ENCODE results near the gene RUBCNL. TPM values are rescaled to one million over a fixed set of nuclear protein-coding genes. Genes with fewer than 3 reads are reported as not detected.

Gene RUBCNL
- polyA plus RNA-seq, 1 donor (not counting 4 experiments of a cell fraction or from before 2014, with no cell fraction given): 0.12 TPM

GRCh38 chr13:46401432-46401831, 14.4 kb upstream of the RUBCNL start:
- no peak overlapping the region for H3K4me3 ChIP-seq (ENCODE audit: control insufficient read depth in 2 of 3, extremely low read depth in 1 of 3, insufficient read depth in 2 of 3, low read depth in 1 of 3, low read length in 3 of 3)
- H3K27me3 ChIP-seq (ENCODE audit: control insufficient read depth, extremely low read depth, insufficient read depth, low read length): peaks cover 4% of the 10 kb centered on the region
- dilution Hi-C loops (cut with MboI; ENCODE audit: extremely low pct_ligation_motif_present, low sequenced_read_pairs): no loop called here
- no peak for FAIRE-seq
- no peaks in the 10 kb centered on the region for H3K36me3 ChIP-seq (ENCODE audit: control insufficient read depth in 2 of 2, extremely low read depth in 1 of 2, insufficient read depth in 2 of 2, low read length in 2 of 2)
- no peak overlapping the region for H3K27ac ChIP-seq (ENCODE audit: control insufficient read depth, insufficient read depth, low read length)
- no peaks in the 10 kb centered on the region for H4K20me1 ChIP-seq (ENCODE audit: control insufficient read depth, extremely low read depth, insufficient read depth, low read length)
- H3K4me2 ChIP-seq (ENCODE audit: control insufficient read depth, extremely low read depth, insufficient read depth, low read depth, low read length): no peak overlapping the region
- no peaks in the 10 kb centered on the region for H3K9me3 ChIP-seq (ENCODE audit: control insufficient read depth, low read depth, low read length)
- DNase-seq (ENCODE audit: low read depth, low spot score): no peak
- no peaks in the 10 kb centered on the region for H3K4me1 ChIP-seq (ENCODE audit: control insufficient read depth, extremely low read depth, insufficient read depth, low read length)
- no peak overlapping the region for H2AFZ ChIP-seq (ENCODE audit: control insufficient read depth, low read length)
- H3K79me2 ChIP-seq (ENCODE audit: control insufficient read depth, insufficient read depth, low read length): no peaks in the 10 kb centered on the region
- TF ChIP-seq EZH2 (IDR thresholded peaks at IDR 0.05; ENCODE audit: low read length) (no peak), CTCF (optimal IDR thresholded peaks at IDR 0.05 in 1 of 3, IDR thresholded peaks at IDR 0.05 in 1 of 3, conservative IDR thresholded peaks at IDR 0.05 in 1 of 3; ENCODE audit: extremely low read depth in 1 of 3, insufficient read depth in 2 of 3, low read length in 3 of 3) (no peak)
- H3K9ac ChIP-seq (ENCODE audit: control insufficient read depth, extremely low read depth, insufficient read depth, low read length): no peak overlapping the region
- no peaks in the 10 kb centered on the region for H3K9me1 ChIP-seq (ENCODE audit: control insufficient read depth, extremely low read depth, insufficient read depth, low read length)

- Histone ChIP-seq H3K9ac (ENCODE audit: control insufficient read depth, extremely low read depth, insufficient read depth, low read length) (no peak overlapping the region), H3K27me3 (ENCODE audit: control insufficient read depth, extremely low read depth, insufficient read depth, low read length) (no peaks in the 10 kb centered on the region), H4K20me1 (ENCODE audit: control insufficient read depth, extremely low read depth, insufficient read depth, low read length) (no peaks in the 10 kb centered on the region), H3K9me3 (ENCODE audit: control insufficient read depth, low read depth, low read length) (no peaks in the 10 kb centered on the region), H3K27ac (ENCODE audit: control insufficient read depth, insufficient read depth, low read length) (no peak overlapping the region), H3K9me1 (ENCODE audit: control insufficient read depth, extremely low read depth, insufficient read depth, low read length) (no peaks in the 10 kb centered on the region), H3K4me3 (ENCODE audit: control insufficient read depth in 2 of 3, extremely low read depth in 1 of 3, insufficient read depth in 2 of 3, low read depth in 1 of 3, low read length in 3 of 3) (no peak overlapping the region), H2AFZ (ENCODE audit: control insufficient read depth, low read length) (no peak overlapping the region), H3K36me3 (ENCODE audit: control insufficient read depth in 2 of 2, extremely low read depth in 1 of 2, insufficient read depth in 2 of 2, low read length in 2 of 2) (no peaks in the 10 kb centered on the region), H3K79me2 (ENCODE audit: control insufficient read depth, insufficient read depth, low read length) (no peaks in the 10 kb centered on the region), H3K4me1 (ENCODE audit: control insufficient read depth, extremely low read depth, insufficient read depth, low read length) (no peaks in the 10 kb centered on the region), H3K4me2 (ENCODE audit: control insufficient read depth, extremely low read depth, insufficient read depth, low read depth, low read length) (no peak overlapping the region)
- FAIRE-seq: no peak
- no peak for DNase-seq (ENCODE audit: low read depth, low spot score)
- TF ChIP-seq EZH2 (IDR thresholded peaks at IDR 0.05; ENCODE audit: low read length): no peak
- dilution Hi-C loops (cut with MboI; ENCODE audit: extremely low pct_ligation_motif_present, low sequenced_read_pairs): no loop called here
These were observed 9.3 kb upstream of the RUBCNL start for GRCh38 chr13:46396341-46396740.

GRCh38 chr13:46392967-46393366, 5.9 kb upstream of the RUBCNL start:
- H3K79me2 ChIP-seq (ENCODE audit: control insufficient read depth, insufficient read depth, low read length): no peaks in the 10 kb centered on the region
- H3K4me1 ChIP-seq (ENCODE audit: control insufficient read depth, extremely low read depth, insufficient read depth, low read length): peaks cover 13% of the 10 kb centered on the region
- H3K9ac ChIP-seq (ENCODE audit: control insufficient read depth, extremely low read depth, insufficient read depth, low read length): no peak overlapping the region
- H3K4me3 ChIP-seq (ENCODE audit: control insufficient read depth in 2 of 3, extremely low read depth in 1 of 3, insufficient read depth in 2 of 3, low read depth in 1 of 3, low read length in 3 of 3): no peak overlapping the region
- H3K27me3 ChIP-seq (ENCODE audit: control insufficient read depth, extremely low read depth, insufficient read depth, low read length): no peaks in the 10 kb centered on the region
- no peak for FAIRE-seq
- H2AFZ ChIP-seq (ENCODE audit: control insufficient read depth, low read length): no peak overlapping the region
- H3K4me2 ChIP-seq (ENCODE audit: control insufficient read depth, extremely low read depth, insufficient read depth, low read depth, low read length): no peak overlapping the region
- H3K9me3 ChIP-seq (ENCODE audit: control insufficient read depth, low read depth, low read length): no peaks in the 10 kb centered on the region
- no peaks in the 10 kb centered on the region for H3K36me3 ChIP-seq (ENCODE audit: control insufficient read depth in 2 of 2, extremely low read depth in 1 of 2, insufficient read depth in 2 of 2, low read length in 2 of 2)
- TF ChIP-seq EZH2 (IDR thresholded peaks at IDR 0.05; ENCODE audit: low read length): no peak
- no peak for TF ChIP-seq CTCF (optimal IDR thresholded peaks at IDR 0.05 in 1 of 3, IDR thresholded peaks at IDR 0.05 in 1 of 3, conservative IDR thresholded peaks at IDR 0.05 in 1 of 3; ENCODE audit: extremely low read depth in 1 of 3, insufficient read depth in 2 of 3, low read length in 3 of 3)
- dilution Hi-C loops (cut with MboI; ENCODE audit: extremely low pct_ligation_motif_present, low sequenced_read_pairs): no loop called here
- no peaks in the 10 kb centered on the region for H3K9me1 ChIP-seq (ENCODE audit: control insufficient read depth, extremely low read depth, insufficient read depth, low read length)
- no peak for DNase-seq (ENCODE audit: low read depth, low spot score)
- H3K27ac ChIP-seq (ENCODE audit: control insufficient read depth, insufficient read depth, low read length): no peak overlapping the region
- H4K20me1 ChIP-seq (ENCODE audit: control insufficient read depth, extremely low read depth, insufficient read depth, low read length): no peaks in the 10 kb centered on the region

All from keratinocyte (primary cell).